GM19467 (cell line): Measurements from ENCODE around the gene SGTA.

ENCODE experiments used
- ATAC-seq: cut with Tn5 transposase; IDR thresholded peaks from one replicate; pipeline ENCODE4 v1.9.1; 2021; ENCODE audit warnings: mild to moderate bottlenecking, moderate library complexity; ENCODE audit not compliant: unreplicated experiment

The SGTA gene

DNA sequence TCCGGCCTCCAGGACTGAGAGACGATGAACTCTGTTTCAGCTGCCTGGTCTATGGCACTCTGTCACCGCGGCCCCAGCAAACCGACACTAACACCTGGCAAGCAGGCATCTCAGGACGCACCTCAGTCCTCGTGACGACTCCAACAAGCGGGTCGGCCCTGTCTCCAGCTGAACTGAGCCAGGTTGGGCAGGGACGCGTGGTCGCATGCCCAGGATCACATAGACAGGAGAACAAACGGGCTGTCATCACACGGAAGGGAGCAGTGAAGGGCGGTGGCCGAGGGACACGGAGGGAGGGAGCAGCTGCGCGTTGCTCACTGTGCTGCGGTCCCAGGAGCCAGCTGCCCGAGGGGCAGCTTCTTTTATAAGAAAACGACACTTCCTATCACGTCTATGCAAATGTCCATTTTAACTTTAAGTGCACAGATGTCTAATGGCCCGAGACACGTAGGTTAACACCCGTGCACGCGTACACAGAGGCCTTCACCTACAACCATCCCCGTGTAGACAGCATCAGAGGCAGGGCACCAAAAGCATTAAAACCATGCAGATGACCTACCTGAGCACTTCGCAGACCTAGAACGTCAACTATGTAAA is 8.9 kb downstream of the SGTA start:
- ATAC-seq, result no peak

DNA sequence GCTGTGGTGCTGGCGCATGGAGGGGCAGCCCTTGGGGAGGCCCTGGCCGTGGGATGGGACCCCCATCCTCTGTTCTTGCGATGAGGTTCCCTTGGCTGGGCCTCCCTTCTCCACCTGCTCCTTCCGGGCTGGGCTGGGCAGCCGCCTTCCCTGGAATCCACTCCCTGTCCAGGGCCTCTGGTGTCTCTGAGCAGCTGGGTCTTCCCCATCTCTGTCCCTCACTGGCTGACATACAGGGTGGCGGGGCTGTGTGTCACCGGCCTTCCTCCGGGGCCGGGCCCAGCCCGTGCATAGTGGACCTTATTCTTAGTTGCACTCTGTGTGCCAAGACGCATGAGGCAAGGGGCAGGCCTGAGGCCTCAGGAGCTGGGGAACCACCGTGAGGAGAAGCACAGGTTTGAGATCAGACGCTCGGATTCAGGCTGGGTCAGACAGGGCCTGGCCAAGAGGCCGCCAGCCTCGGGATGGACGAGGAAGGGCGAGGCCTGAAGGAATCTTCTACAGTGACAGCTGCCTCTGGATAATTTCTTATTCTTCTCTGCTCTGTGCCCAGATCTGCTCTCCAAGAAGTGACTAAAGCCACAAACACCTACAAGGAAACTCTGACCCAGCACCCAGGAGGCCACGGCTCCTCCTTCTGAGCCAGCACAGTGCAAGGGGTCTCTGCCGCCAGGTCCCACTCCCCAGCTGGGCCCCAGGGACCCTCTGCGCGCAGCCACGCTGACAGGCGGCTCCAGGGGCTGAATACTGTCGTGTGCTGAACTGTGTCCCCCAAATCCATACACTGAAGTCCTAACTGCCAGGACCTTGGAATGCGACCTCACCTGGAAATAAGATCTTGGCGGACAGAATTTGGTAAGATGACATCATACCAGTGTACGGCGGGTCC is 11.0 kb downstream of the SGTA start:
- no peak for ATAC-seq

DNA sequence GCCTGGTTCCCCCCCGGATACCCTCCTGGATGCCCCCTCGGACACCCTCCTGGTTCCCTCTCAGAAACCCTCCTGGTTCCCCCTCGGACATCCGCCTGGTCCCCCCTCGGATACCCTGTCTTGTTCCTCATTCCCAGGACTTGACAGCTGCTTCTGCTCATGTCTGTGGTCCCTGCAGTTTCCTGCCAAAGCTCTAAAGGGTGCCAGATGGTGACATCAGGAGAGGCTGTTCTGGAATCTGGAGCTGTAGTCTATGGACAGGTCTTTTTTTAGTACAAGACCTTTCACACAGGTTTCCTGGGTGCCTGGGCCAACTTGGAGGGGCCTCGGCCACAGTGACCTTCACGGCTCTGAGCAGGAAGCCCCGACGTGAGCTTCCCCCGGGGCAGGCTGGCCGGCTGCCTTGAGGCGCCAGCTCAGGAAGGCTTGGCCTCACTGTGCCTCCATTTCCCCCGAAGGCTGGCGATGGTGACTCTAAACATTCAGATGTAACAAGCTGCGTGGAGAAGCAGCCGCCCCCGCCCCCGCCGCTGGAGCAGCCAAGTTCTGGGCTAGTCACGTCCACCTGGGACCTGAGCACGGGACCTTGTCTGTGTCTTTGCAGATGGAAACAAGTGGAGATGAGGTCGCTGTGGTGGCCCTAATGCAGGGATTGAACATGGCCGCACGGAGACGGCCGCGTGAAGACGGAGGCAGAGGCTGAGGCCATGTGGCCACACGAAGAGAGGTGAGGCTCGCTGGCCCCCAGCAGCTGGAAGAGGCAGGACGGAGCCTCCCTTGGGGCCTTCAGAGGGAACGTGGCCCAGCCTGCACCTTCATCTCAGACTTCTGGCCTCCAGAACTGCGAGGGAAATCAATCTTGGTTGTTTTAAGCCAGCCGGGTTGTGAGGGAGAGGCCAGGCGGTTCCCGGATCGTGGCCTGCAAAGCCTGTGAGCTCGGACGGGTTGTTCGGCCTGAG is 12.7 kb downstream of the SGTA start:
- ATAC-seq, result no peak

DNA sequence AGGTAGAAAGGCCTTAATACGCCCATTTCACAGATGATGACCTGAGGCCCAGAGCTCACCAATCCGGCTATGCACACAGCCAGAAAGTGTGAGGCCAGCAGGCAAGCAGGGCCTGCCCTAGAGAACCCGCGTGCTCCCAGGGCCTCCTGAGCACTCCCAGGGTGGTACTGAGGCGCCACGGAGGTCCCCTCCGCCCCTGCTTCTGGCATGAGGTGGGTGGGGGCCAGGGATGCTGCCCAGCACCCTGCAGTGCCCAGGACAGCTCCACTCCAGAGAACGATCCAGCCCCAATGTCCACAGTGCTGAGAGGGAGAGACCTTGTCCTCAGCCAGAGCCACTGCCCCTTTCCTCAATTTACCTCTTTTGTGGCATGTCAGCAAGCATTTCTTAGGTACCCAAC is 13.9 kb downstream of the SGTA start:
- no peak for ATAC-seq

DNA sequence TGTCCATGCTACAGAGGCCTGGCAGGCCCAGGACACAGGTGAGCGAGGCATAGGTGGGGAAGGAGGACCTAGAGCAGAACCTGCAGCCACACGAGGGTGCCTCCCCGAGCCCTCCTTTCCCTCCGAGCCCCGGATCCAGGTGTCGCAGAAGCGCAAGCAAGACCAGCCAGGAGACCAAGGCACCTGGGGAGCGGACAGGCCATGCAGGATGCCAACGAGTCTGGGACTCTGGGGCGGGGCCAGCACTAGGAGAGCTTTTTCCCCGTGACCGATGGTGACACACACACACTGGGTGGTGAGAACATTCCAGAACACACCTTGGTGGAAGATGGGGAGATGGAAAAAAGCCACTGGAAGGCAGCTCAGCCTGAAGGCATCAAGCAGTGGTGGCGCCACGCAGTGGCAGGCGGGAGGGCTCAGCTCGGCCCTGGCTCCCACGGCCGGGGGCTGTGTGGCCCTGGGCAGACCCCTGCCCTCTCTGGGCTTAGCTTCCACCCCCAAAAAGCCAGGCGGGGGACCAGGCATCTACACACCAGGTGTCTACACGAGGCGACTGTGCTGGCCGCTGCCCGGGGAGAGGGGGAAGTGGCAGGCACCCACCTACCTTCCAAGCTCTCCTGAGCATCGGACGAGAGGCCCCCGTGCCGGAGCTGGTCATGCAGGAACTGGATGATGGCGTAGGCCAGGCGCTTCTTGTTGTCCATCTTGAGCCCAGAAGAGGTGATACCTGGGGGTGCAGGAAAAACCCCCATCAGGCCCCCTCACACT is 14.5 kb downstream of the SGTA start:
- no peak for ATAC-seq

DNA sequence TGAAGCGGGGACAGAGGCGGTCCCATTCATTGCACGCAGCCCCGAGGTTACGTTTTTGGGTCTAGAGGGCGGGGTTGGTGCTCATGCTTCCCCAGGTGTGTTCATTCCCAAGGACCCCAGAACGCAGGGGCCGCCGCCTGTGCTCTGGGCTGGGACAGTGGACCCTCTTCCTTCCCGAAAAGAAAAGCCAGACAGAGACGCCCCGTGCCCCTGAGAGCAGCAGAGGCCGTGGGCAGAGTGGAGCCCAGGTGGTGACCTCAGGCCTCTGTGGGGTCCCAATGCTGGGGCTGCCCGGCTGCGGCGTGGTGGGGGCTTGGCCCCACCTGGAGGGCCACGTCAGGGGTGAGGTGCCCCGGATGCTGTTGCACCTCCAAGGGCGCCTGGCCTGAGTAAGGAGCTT is 15.4 kb downstream of the SGTA start:
- no peak for ATAC-seq

DNA sequence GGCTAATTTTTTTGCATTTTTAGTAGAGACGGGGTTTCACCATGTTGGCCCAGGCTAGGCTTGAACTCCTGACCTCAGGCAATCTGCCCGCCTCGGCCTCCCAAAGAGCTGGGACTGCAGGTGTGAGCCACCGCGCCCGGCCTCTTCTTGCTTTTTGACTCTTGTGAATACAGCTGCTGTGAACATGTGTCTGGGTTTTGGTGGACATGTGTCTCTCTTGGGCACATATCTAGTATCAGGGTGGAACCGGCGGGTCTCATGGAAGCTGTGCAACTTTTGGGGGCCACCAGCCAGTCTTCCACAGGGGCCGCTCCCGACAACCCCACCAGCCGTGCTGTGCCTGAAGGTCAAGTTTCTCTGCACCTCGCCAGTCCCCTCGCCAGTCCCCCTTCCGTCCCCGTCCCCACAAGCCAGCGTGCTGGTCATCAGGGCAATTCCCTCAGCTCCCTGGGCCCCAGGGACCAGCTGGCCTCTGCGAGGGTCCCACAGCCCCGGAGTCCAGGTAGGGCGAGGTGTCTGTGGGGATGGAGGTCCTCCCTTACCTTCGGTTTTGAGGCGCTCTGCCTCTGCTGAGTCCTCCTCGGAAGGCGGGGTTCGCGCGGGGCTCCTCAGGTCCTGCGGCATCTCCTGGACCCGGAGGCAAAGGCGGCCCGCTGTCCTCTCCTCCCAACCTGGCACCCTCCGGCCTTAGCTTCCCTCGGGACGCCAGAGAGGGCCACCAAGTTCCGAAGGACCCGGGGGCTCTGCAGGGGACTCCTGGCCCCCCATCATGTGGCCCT is 16.3 kb downstream of the SGTA start:
- no peak for ATAC-seq

DNA sequence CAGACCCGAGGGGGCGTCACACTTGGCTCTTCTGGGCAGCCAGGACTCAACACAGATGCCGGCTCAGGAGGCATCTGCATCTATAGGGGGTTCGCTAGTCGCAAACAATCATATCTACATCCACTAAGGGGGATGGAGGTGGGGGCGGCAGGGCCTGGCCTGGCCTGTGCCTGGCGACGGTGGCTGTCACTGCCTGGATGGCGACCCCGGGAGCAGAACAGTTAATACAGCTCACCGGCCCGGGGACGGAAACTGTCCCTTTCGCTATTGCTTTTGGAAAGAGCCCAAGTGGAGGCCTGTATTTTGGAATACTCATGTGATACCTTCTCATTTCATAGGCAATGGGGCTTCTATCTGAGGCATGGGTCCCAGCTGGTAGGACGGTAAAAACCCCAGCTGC is 17.7 kb downstream of the SGTA start:
- ATAC-seq, result no peak

DNA sequence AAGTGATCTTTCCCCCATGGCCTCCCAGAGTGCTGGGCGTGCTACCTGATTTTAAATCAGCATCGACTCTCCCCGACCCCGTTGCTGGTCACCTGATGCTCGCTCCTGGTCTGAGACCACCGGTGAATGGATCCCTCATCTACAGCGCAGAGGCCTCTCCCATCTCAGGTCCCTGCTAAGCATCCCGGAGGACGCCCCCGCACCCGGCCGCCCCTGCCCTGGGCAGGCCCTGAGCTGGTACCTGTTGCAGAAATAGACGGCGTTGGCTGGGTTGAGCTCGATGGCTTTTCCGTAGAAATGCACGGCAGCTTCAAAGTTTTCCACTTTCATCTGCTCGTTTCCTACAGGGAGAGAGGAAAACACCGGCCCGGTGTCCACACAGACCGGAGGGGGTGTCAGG is 18.1 kb downstream of the SGTA start:
- no peak for ATAC-seq

DNA sequence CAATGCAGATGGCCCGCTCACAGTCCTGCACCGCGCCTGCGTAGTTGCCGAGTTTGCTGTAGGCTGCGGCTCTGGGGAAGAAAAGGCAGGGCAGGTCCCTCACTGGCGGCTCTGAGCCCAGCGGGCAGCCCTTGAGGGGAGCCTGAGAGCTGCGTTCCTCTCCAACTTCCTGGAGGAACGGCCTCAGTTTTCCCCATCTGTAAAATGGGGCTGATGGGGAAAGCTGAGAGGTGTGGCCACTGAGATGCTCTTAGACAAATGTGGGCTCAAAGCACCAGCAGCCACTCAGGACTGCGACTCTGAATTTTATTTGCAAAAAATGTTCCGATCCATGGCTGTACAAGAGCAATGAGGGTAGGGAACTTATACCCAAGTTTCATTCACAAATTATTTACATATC is 19.4 kb downstream of the SGTA start:
- ATAC-seq, result no peak

DNA sequence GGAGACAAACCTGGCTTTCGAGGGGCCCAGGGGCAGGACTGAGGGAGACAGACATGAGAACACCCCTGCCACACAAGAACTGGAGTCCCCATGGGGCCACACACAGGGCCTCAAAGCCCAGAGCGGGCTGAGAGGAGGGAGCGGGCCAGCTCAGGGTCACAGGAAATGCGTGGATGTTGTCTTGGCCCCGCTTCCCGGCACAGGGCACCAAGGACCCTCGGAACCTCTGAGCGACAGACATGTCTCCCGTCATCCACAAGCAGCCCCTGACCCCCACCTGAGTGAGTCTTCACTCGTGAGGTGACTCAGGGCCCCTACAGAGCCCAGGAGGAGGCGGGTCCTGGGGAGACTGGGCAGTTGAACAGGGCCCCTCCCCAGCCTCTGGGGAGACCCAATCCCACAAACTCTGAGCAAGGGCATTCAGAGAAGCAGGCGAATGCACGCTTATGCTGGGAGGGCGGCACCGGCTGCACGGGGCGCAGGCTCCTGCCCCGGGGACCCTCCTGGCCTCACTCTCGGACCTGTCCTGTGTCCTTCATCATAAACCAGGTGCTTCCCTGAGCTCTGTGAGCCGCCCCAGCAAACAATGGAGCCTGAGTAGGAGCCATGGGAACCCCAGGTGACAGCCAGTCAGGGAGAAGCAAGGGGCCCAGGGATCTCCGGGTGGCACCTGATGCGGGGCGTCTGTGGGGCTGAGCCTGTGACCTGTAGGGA is 20.1 kb downstream of the SGTA start:
- no peak for ATAC-seq

DNA sequence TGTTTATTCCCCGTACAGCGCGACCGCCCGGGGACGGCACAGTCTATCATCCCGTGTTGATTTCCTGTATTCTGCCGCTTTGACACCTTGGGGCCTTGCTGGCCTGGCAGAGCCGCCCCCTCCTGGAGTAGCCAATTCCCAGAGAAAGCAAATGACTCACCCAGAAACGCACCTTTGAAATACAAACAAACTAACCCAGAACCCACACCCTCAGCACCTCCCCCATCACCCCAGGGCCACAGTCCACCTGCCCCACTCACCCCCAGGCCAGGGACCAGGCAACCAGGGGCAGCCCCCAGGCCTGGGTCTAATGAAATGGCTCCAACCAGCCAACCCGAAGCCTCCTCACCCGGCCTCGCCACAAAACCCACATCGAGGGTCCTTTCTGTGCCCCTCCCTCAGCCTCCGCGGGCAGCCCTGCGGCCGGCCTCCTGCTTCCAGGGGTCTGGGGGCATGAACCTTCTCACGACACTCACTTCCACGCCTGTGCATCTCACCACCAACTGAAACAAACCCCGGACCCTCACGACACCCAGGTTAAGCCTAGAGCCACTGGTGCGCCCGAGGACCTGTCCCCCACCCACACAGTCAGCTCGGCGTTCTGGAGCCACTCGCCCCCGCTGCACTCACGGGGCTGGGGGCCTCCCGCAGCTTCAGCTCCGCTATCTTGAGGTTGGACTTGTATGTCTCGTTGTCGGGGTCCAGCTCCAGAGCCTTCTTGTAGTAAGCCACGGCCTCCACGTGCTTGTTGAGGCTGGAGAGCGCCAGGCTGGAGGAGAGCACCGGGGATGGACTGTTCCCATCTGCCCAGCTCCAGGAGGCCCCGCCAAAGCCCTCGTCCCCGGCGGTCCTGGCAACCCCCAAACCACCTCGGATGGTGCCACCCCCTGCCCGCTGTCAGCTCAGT is 20.9 kb downstream of the SGTA start:
- ATAC-seq, result no peak

DNA sequence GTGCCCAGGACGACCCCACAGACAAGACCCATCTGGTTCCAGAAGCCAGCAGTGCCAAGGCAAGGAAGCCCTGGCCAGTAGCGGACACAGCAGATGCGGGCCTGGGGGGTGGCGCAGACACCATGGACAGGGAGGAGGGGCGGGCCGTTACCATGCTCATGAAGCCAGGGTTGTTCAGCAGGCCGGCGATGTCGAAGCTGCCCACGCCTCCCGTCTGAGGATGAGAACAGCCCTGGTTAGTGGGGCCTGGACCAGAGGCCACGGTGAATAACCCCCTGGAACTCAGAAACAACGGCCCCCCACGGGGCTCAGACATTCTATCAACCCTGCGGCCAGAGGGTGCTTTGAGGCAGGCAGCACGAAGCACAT is 21.8 kb downstream of the SGTA start:
- ATAC-seq, result no peak

DNA sequence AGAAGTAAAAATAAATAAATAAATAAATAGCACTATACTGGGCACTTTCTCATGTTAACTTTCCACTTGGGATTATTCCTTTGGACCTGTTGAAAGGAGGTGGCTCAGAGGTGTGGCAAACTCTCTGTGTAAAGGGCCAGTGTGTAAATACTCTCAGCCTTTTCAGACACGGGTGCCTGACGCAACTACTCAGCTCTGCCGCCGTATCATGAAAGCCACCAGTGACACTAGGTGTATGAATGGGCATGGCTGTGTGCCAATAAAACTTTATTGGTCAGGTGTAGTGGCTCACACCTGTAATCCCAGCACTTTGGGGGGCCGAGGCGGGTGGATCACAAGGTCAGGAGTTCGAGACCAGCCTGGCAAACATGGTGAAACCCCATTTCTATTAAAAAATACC is 23.1 kb downstream of the SGTA start:
- no peak for ATAC-seq

DNA sequence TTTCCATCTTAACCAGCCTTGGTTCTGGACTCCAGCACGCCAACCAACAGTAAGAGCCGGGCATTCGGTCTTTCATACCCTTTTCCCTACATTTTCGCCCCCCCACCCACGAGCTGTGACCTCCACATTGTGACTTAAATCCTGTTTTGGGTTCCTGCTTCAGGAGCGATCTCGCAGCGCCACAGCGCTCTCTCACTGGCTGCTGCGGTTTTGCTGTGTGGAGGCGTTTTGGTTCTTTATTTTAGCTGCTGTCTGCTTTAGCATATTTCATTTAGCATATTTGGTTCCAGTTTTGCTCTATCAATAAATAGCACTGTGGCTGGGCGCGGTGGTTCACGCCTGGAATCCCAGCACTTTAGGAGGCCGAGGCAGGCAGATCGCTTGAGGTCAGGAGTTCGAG is 23.7 kb downstream of the SGTA start:
- no peak for ATAC-seq

DNA sequence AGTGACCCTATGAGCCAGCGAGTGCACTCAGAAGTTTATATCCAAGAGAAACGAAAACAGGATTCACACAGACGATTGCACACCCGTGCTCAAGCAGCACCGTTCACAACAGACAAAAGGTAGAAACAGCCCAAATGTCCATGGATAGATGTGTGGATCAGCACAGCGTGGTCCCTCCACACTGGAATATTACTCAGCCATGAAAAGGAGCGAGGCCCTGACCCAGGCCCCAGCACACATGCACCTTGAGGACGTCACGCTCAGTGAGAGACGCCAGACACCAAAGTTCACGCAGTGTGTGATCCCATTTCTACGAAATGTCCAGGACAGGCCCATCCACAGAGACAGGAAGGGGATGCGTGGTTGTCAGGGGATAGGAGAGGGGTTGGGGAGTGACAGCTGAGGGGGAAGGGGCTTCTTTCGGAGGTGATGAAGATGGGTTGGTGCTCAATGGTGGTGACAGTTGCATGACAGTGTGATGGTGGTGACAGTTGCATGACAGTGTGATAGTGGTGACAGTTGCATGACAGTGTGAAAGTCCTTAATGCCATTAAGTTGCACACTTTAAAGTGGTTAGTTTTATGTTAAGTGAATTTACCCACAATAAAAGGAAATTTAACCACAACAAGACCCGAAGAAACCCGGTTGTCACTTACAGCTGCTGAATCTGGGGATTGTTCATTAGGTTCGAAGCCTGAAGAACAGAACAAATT is 24.3 kb downstream of the SGTA start:
- ATAC-seq, result no peak

DNA sequence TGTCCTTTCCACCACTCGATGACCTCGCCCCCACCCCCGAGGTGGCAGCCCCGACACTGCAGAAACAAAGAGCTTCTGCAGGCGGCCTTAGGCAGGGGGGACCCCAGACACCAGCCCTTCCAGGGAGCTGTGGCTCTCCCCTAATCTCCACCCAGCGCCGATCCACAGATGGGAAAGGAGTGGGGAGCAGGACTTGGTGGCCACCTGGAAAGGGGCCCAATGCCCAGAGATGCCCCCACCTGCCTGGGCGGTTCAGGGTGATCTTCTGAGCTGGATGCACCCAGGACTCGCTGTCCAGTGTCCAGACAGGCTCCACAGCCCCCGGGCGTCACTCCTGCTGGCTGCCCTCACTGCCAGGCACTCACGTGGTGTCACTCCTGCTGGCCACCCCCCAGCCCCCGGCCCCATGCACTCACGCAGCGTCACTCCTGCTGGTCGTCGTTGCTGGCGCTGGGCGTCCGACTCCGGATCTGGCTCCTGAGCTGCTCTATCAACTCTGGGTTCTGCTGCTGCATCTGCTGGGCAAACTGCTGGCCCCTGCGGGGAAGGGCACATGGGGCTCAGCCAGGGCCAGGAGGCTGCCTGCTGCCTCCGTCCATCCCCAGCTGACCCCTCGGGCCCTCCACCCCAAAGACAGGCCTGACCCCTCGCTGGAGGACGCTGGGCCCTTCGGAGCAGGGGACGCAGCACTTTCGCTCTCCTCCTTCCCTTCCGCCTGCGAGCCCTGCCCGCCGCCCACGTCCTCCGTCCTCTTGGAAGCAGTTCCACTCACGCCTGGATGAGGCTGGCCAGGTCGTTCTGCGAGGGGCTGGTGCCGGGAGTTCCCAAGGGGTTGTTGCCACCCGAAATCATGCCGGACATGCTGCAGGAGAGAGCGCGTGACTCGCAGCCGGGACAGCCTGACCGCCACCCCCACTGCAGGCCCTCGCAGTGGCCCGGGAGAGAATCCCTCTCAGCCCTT is 25.9 kb downstream of the SGTA start:
- no peak for ATAC-seq
